HG03457 (cell line): ENCODE results near the gene NSFL1C.
A peak's percentile ranks its signal among the peaks of the same experiment; 100 is the strongest.

Experiments
- ATAC-seq: cut with Tn5 transposase; IDR thresholded peaks from one replicate; pipeline ENCODE4 v1.9.1; 2021; ENCODE audit warnings: moderate number of reproducible peaks; ENCODE audit not compliant: unreplicated experiment

Gene NSFL1C

DNA sequence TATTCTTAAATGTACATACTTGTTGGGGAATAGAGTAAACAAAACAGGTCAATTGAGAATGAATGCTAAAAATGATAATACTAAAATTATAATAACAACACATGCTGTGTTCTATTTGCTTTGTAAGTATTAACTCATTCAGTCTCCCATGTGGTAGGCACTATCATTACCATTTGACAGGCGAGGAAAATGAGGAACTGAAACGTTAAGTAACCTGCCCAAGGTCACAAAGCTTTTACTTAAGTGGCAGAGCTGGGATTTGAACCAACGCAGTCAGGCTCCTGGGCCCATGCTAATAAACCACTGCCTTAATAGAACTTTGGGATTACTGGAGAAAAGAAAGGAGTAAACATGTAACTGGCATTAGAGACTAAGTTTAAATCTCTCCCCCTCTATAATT lies 3.8 kb downstream of the NSFL1C start:
- no peak for ATAC-seq

DNA sequence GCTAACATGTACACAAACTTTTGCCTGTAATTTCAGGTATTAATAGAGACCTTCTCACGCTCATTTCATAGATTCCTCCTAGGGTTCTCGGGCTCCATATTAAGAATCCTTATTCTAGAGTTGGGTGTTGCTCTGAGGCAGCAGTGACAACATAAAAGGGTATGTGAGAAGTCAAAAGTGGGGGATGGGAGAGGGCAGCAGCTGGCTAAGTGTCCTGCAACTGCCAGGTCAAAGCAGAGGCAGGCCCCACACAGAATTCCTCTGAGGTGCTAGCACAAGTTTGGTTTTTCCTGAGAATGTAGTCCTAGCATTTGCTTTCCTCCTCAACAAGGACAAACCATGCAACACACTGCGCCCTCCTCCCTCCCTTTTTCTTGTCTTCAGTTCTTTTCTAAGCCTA lies 4.6 kb downstream of the NSFL1C start:
- ATAC-seq = no peak

DNA sequence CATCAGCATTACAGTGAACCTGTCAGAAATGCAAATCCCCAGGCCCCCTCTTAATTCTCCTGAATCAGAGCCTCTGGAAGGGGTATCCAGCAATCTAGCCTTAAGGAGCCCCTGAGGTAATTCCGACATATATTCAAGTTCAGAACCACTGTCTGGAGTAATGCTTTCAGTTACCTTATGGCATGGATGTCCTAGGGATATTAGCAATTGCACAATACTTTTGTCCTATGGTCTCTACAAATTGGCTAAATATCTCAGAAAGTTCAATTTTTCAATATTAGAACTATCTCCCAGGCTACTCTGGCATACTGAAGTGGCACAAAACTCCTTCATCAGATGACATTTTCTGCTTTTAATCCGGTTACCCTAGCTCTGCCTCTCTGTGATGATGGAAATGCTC lies 6.4 kb downstream of the NSFL1C start:
- no peak for ATAC-seq

DNA sequence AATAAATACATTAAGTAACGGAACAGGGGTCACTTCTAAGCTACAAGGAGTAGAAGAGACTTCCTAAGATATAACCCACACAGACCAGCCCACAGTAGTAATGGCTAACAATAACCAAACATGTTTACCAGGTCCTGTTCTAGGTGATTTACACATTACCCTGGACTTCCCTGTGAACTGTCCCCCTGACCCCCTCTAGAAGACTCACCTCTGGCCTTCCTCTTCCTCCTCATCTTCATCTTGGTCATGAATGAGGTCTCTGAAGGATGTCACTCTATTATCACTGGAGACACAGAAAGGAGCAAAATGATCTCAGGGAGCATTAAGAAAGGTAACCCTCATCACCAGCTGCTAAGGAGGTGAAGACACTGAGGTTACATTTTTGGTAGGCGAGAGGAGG lies 8.7 kb downstream of the NSFL1C start:
- no peak for ATAC-seq

DNA sequence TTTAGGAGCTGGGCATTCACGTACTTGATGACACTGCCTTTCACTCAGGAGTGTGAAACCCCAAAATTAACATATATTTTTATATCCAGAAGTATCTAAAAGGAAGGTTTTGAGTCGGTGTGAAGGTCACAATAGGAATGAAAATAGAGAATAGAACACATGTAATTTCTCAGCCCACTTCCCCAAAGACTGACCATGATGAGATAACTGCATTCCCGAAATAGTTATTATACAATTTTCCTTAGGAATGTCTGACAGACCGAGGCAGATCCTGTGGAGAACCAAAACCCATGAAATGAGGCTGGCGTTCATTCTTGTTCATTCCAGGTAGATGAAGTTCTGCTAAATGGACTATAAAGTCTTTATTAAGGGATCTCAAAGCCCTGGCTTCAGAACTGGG lies 10.3 kb downstream of the NSFL1C start:
- no peak for ATAC-seq

DNA sequence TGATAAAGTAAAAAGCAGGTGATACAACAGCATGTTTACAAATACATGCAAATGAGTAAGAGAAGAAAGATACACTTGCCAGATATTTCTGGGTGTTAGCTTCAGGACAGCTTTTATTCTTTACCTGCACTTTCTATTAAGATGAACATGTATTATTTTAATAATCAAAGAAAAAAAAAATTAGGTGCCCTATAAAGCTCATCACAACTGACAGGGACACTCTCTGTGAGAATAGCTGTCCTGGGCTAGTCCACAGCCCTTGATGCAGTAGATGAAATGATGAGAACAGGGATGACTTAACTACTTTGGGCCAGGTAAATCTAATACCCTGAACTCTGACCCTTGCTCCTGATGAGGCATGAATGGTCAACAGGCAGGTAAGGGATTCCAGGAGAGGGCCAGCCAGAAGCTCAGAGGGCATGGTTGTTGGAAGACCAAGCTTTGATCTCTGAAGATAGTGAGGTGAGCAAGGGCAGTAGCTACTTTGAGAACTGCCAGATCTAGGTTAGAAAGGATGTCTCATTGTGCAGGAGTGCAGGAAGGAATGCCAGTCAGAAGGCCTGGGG lies 15.6 kb downstream of the NSFL1C start:
- ATAC-seq = no peak

DNA sequence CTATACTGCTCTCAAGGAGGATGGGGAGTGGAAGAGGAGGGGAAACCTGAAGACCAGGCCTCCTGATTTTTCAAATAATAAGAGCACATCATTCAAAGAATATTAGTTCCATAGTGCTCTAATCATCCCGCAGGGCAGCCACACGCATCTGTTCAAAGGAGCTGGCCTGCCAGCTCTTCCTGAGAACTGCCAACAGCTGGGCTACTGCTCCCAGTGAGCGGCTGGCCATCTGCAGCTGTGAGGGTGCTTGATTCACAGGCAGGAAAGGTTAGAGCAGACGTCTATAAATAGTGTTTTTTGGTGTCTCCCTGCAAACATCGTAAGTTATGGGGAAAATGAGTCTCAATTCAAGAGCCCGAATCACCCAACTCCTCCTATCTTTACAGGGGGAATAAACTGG lies 17.3 kb downstream of the NSFL1C start:
- ATAC-seq = no peak

DNA sequence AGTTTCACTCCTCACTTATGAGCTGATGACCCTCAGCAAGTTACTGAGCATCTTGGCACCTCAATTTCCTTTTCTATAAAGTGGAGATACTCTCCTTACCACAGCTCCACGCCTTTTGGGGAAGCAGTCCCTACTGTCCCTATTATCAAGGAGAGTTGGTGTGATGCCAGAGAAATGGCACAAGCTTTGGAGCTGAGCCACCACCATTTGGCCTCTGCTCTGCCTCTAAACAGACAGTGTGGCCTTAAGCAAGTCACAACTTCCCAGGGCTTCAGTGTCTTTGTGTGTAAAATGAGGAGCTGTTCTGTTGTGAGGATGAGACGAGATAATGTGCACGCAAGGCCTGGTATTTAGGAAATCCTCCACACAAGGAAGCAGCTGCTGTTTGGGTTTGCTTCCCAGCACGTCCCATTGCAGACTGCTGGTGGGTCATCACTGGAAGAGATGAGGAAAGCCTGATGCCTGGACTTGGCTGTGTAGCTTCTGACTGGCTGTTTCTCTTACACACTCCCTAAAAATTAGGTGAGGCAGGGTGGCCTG lies 18.5 kb downstream of the NSFL1C start:
- ATAC-seq = no peak

DNA sequence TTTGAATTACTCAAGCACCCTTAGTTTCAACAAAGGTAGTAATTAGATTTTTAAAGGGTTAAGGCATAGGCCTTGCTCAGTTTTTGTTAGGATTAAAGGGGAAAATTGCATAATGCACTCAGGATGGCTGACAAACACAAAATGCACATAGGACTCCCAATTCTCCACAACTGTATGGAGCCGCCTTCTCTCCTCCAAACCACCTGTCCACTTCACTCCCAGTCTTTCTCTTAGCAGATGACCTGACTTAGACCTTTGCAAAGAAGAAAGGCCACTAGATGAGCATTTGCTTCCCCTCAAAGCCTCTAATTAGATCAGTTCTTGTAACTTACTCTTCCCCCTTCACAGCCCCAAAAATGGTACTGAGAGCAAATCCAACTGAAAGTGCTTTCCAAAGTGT lies 20.1 kb downstream of the NSFL1C start:
- no peak for ATAC-seq

DNA sequence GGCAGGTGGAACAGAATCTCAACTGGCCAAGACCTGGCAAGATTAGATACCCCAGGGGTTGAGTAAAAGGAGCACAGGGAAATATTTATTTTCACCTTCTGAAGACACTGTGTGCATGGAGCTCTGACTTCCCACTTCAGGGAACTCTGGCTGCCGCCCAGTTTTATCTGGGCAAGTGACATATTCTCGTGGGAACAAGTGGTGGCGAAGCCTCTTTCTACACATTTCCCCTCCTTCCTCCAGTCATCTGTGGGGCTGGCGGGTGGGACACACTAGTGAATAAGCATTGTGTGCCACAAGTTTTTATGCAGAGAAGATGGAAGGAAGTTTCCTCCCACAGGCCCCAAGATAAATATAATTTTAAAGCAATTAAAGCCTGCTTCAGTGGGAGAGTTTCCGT lies 23.6 kb downstream of the NSFL1C start:
- no peak for ATAC-seq

DNA sequence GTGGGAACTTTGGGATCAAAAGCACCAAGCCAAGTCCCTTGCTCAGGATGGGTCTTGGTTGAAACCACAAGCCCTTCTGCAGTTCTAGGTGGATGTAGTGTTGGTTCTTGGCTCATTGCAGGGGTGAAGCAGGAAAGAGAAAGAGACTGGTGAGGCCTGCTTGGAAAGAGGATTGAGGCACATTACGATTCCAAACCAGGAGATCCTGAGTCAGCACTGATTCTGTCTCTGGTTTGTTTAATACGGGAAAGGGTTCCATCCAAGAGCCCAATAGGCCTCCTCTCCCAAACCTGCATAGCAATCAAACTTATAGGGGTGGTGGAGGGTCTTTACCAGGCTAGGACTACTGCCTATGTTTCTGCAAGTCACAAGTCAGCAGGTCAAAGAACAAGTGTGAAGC lies 24.3 kb downstream of the NSFL1C start:
- ATAC-seq = no peak

DNA sequence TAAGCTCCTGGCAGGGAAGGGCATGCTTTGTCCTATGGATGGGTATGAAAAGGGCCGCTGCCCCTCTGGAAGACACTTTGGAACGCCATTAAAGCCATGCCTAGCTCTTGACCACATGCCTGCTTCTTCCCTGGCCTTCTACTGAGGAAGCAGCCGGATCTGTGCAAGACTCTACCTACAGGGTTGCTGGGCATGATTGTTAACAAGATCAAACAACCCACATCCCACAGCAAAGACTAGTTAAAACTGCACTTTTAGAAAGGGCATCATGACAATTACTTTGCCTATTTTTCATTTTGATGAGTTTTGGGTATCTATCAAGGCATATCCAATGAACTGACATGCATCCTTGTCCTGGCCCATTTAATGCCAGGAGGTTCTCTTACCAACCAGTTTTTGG lies 25.5 kb downstream of the NSFL1C start:
- no peak for ATAC-seq

DNA sequence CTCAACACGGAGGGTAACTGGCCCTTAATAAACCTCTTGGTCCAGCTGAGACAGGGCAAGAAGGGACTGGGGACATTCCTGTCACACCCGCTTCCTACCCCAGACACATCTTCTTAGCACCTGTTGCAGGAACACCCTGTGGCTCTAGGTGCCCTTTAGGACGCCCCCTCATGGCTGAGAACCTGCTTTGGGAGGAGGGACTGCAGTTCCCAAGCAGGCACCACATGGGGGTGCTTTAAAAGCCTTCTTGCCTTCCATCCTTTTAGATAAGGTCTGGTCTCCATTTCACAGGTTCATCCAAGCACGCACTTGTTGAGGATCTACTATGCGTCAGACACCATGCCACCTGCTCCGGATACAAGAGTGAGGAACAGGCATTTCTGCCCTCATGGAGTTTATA lies 26.6 kb downstream of the NSFL1C start:
- ATAC-seq = no peak

DNA sequence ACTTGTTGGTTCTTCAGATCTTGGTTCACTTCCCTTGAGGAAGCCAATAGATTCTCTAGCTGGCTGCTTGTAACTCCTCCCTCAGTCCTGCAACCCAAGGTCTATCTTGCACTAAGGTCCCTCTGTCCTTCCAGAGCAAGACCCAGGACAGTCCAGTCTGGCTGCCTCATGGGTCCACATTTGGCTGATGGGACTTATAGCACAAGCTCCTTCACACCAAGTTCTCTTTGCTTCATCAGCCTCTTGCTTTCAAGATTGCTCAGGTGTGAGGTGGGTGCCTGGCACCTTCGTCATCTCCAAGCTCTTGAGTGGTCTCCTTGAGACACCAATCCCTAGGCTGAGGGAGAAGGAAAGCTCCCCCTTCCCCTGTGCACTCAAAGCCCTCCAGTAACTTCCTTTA lies 28.3 kb downstream of the NSFL1C start:
- ATAC-seq = no peak

DNA sequence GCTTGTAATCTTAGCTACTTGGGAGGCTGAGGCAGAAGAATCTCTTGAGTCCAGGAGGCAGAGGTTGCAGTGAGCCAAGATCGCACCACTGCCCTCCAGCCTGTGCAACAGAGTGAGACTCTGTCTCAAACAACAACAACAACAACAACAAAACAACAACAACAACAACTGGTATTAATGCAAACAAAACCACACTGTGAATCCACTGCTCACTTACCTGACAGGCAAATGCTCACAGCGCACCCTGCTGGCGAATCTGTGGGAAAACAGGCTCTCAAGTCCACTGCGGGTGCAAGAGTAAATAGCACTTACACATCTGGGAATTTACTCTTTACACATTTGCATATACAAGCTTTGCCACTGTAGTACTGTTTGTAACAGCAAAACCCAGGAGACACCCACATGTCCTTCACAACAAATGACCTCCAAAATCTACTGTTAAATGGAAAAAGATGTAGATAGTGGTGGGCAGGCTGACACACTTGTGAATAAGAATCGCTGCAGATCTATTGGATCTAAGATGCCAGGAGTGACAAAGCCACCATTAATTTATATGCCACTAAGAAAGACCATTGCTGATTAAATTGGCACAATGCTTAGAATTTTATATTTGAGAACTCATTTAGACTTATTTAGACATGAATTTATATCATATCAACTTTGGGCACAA lies 29.3 kb downstream of the NSFL1C start:
- ATAC-seq = no peak

DNA sequence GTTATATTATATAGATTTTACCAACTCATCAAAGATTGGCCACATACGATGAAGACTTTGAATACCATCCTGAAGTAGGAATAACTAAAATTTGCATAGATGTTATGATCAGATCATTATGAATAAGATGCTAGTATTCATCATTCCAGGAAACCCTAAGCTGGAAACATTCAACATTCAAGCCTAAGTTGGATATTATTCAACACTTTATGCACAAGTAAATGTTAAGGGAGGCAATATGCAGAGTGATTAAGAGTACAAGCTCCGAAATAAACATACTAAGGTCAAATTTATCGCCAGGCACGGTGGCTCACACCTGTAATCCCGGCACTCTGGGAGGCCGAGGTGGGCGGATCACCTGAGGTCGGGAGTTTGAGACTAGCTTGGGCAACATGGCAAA lies 30.4 kb downstream of the NSFL1C start:
- no peak for ATAC-seq

DNA sequence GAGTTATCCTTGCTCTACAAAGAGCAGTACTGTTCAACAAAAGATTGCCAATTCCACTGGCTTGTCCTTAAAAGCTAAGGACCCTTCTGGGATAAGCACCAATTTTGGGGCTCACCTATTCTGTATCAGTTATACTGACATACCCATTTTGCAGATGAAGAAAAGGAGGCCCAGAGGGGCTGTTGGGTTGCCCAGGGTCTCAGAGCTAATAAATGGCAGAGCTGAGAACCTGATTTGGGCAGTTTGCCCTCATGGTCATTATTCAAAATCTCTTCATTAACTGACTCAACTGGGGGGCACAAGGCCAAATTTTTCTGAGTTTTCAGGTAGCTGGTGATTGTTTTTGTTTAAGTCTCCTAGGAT lies 31.3 kb downstream of the NSFL1C start:
- ATAC-seq = peak; percentile 2

DNA sequence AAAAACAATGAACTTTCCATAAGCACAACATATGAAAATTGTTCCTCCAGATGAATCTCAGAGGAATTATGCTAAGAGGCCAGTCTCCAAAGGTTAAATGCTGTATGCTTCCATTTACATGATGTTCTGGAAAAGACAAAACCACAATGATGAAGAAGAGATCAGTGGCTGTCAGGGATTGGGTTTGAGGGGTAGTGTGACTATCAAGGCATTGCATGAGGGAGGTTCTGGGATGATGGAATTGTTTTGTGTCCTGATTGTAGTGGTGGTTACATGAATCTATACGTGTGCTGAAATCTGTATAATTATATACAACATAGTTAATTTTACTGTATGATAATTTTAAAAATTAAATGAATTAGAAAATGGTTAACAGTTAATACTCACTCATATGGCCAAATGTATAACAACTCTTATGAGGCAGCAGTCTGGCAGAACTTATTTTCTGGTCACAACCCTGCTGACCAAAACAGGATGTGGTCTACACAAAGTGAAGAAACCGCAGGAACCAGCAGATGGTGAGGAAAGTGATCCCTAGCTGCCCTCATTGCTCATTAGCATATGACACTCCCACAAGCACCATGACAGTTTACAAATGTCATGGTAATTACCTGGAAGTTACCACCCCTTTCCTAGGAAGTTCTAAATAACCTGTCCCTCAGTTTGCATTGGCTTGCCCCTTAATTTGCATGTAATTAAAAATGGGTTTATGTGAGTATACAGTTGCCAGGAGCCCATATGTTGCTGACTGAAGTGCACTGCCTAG lies 31.9 kb downstream of the NSFL1C start:
- peak; percentile 55 for ATAC-seq

DNA sequence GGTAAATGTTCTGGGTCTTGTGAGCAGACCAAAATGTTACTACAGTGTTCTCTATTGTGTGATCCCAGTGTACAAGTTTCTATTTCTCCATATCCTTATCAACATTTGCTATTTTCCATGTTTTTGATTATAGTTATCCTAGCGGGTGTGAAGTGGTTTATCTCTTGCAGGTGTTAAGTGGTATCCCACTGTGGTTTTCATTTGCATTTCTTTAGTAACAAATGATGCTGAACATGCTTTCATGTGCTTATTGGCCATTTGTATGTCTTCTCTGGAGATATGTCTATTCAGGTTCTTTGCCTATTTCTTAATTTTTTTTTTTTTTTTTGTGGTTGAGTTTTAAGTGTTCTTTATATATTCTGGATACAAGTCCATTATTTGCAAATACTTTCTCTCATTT lies 35.5 kb downstream of the NSFL1C start:
- ATAC-seq = no peak

DNA sequence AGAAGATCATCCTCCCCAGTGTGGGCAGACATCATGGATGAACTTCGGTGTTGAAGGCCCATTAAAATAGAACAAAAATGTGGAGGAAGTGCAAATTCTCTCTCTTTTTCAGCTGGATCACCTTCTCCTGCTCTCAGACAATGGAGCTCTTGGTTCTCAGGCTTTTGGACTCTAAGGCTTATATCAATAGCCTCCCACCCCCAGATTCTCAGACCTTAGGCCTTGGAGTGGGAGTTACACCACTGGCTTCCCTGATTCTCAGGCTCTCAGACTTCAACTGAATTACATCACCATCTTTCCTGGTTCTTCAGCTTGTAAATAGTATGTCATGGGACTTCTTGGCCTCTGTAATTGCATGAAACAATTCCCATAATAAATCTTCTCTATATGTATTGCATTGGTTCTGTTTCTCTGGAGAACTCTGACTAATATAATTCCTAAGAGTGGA lies 36.6 kb downstream of the NSFL1C start:
- ATAC-seq = no peak

DNA sequence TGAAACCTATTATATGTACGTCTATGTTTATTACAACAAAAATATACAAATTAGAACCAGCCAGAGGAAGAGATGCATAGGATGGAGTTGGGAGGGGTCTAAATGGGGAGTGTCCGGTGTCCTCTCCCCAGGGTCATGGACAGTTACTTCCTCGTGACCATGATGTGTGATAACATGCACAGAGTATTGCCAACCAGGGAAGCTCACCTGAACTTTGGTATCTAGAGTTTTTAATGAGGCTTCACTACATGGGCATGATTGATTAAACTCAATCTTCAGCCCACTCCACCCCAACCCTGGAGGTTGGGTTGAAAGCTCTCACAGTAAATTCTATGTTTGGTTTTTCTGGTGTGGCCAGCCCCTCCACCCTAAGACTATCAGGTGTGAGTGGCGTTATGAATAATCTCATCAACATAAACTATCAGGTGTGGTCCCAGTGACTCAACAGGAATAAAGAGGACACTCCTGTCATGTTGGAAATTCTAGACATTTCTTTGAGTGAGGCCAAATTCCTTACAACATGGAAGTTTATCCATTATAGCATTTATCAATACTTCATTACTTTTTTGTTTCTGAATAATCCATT lies 37.4 kb downstream of the NSFL1C start:
- ATAC-seq = no peak
